ENCODE results near the gene TBX10. TPM values are rescaled to one million over a fixed set of nuclear protein-coding genes. Genes with fewer than 3 reads are reported as not detected.
"Not testable (repeated sequence)": the region's sequence is repeated elsewhere in the genome, so short reads cannot be mapped to it uniquely, and the experiment has no call there.

Gene TBX10
- not detected in 2 replicates for total RNA-seq (2014; rRNA removed; shearing (Covaris generic))

GRCh38 chr11:67639438-67639859, at the start of gene TBX10:
TBX10 (minus strand) TSS chr11:67639763; CDS start chr11:67639472, 291 bp downstream.
- DNase-seq (ENCODE audit: low spot score), result no peak

DNA sequence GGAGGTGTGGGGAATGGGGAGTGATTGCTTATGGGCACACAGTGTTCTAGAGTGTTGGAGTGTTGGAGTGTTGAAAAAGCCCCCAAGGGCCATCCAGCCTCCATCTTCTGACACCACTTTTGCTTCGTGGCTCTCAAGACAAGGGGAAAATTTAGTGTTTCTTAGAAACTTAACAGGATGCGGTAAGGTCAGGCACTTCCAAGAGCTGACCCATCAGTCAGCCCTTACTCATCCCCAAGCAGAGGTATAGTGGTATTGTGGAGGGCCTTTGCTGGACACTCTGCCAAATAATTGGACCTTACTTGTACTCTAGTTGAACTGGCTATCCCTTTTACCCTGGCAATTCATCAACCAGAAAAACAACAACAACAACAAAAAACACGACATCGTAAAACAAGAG, 49.6 kb upstream of the TBX10 start:
- no peak for DNase-seq (ENCODE audit: low spot score)

DNA sequence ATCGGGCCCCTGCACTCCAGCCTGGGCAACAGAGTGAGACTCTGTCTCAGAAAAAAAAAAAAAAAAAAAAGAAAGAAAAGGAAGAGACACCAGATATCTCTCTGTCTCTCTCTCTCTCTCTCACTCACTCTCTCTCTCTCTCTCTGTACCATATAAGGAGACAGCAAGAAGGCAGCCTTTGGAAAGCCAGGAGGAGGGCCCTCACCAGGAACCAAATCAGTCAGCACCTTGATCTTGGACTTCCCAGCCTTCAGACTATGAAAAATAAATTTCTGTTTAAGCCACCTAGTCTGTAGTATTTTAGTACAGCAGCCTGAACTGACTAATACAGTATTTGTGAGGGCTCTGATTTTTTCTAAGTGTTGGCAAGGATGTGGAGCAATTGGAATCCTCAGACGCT, 48.4 kb upstream of the TBX10 start:
- no peak for DNase-seq (ENCODE audit: low spot score)

DNA sequence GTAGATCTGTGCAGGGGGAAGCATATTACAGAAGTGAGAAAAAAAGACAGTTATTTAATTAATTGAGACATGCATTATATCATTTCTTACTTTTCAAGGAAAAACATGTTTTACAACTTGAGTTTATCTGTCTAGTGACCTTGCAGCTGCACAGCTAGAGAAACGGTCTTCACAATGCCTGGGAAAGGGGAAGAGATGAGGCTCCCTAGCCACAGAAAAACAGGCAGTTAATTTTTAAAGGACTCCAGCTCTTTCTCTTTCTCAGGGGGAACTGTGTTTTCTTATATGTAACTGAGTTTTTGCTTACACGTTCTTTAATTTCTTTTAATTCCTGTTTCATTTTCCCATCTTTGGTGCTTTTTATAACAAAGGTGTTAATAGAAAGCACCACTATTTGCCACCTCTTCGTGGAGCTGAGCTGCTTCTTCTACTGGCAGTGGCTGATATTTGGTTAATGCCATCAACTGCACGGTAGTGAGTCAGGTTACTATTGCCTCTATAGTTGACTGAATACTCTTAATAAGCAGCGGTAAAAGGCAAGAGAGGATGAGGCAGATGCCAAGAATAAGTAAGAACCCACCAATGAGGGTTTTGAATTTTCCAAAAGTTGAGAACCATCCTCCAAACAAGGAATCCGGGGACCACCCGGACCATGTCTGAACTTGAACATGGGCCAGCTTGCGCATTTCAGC, 46.2 kb upstream of the TBX10 start:
- not testable (repeated sequence) for DNase-seq (ENCODE audit: low spot score)

GRCh38 chr11:67682126-67683034, 42.8 kb upstream of the TBX10 start:
- not testable (repeated sequence) for DNase-seq (ENCODE audit: low spot score)

- no peak for DNase-seq (ENCODE audit: low spot score)
These were observed 41.3 kb upstream of the TBX10 start for GRCh38 chr11:67680696-67681470.

DNA sequence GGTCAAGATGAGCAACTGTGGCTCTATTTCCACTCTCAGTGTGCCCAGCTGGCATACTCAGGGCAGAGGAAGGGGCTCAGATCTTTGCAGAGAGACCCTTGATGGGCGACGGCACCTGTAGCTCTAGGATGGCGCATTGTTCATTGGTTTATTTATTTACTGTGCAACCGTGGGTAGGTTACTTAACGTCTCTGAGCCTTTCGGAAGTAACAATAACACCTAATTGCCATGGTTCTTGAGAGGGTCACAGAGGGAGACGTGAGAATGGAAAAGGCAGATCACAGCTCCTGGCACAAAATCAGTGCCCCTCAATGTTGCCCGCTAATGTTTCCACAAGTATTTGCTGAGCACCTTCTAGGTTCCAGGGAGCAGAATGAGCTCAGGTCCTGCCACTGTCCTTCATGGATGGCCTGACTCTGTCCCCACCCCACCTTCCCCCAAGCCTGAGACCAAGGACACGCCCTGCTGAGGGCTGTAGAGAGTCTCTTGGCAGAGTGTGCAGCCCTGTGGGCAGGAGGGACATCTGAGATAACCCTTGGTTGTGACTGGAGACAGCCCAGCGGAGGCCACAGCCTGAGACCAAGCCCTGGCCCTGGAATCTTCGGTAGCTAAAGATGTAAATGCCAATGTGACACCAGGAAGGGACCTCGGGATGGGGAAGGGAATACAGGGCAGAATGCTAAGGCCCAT, 35.6 kb upstream of the TBX10 start:
- no peak for DNase-seq (ENCODE audit: low spot score)

DNA sequence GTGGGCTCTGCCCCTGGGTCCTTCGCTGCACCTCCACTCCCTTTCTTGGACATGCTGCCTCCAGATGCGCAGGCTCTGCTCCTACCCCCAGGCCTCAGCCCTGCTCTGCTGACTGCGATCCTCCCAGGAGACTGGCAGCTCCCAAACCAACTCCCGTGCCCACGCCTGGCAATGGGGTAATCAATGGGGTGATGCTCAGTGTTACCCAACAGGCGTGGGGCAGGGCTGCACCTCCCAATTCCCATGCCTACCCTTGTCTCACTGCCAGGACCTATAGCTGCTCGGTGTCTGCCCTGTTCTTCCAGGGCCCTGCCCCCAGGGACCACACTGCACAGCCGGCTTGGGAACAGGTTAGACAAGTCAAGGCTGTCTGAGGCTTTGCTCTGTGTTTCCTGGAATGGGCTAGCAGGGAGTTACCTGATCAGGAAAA, 34.9 kb upstream of the TBX10 start, which contains the start of gene ALDH3B2:
Gene ALDH3B2 (minus strand): TSS at position 182 of the 430 bp plus-strand sequence. CDS start 7,688 bp downstream, outside the sequence.
- no peak for DNase-seq (ENCODE audit: low spot score)

DNA sequence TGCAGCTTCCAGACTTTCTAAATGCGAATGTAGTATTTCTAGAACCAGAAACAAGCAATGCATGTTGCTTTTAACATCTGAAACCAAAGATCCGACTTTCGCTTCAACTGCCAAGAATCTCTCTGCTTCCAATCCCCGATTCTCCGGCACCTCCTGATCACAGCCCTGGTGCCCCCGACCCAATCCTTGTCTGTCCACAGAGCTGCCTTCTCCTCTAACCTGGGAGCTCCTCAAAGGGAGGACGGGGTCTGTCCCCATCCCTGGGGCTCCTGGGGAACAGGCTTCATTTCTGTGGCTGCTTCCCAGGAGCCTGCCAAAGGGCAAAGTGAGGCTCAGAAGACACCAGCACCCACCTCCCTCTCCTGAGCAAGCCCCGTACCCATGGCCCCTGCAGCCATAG, 34.3 kb upstream of the TBX10 start:
- DNase-seq (ENCODE audit: low spot score), result no peak

GRCh38 chr11:67673358-67673757, 33.8 kb upstream of the TBX10 start:
- no peak for DNase-seq (ENCODE audit: low spot score)

GRCh38 chr11:67671211-67671520, 31.6 kb upstream of the TBX10 start:
- no peak for DNase-seq (ENCODE audit: low spot score)

DNA sequence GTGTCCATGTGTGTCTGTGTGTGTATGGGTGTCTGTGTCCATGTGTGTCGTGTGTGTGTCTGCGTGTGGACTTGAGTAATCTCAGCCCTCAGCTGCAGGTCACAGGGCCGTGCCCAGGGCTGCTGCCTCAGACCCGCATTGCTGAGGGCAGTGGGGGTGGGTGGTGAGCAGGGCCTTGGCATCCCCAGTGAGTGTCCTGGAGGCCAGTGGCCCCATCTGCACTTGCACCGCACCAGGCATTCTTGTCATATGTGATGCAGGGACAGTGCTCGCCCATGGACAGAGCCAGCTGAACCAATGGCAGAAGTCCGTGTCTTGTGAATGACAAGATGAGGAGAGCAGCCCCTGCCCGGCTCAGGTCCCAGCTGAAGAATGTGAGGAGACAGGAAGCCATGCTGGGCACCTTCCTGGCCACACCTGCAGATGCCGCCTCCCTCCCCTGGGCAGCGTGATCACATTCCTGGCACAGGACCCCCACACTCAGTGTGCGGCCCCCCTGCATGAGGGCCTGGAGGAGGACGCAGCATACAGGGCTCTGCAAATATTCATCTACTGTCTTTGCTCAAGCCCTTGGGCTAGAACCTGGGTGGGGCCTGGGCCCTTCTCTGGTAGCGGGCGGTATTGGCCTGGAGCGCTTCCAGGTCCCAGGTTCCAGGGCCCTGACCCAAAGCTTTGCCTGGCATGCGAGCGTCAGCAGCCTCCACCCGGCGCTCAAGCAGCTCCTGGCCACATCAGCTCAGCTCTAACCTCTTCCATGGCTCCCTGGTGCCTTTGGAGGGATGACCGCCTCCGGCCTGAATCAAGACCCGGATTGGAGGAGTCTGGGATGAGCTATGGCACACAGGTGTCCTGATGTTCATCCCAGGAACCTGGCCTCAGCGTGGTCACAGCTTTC, 31.0 kb upstream of the TBX10 start:
- no peak for DNase-seq (ENCODE audit: low spot score)

- DNase-seq (ENCODE audit: low spot score), result no peak
These were observed 28.6 kb upstream of the TBX10 start for GRCh38 chr11:67668192-67668551.

- no peak for DNase-seq (ENCODE audit: low spot score)
These were observed 28.1 kb upstream of the TBX10 start for GRCh38 chr11:67667490-67668191.

DNA sequence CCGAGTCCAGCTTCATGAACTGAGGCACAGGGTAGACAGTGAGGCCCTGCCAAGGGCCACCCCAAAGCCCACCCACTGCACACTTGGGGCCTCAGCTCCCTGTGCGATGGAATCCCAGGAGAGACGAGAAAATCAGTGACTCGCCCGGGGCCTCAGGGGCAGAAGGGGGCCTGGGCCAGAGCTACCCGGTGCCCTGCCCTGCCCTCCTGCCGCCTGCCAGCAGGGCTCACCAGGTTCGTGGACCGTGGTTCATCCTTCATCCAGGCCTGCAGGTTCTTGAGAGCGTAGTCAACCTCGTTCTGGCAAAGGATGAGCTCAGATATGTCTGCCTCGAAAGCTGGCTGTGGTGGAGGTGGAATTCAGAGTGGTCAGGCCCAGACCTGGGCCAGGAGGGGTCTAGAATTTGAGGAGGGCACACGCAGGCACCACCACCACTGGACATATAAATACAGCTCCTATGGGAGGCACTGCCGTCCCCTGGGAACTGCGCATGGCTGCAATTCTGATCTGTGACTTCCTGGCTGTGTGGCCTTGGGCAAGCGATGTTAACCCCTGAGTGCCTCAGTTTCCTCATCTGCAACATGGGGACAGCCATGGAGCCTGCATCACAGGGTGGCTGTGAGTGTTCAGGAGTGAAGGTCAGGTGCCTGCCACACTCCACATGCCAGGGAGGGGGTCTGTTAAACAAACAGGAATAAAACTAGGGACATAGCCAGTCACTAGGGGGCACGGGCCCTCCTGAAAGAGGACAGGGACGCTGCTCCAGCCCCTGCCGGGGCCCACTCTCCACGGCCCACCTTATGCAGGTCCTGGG, 27.3 kb upstream of the TBX10 start:
- DNase-seq (ENCODE audit: low spot score), result no peak

DNA sequence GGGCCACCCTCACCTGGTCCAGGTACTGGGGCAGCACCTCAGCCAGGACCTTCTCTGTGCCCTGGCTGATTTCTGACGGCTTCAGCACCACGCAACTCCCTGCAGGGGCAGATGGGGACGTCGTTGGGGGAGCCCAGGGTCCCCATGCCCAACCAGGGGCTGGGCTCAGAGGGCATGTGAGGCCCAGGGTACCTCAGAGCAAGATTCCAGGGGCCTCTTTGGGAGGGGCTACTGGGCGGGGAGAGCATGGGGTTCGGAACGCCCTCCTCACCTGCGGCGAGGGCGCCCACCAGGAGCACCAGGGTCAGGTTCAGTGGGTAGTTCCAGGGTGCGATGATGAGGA, 26.7 kb upstream of the TBX10 start:
- DNase-seq (ENCODE audit: low spot score), result no peak

GRCh38 chr11:67665541-67666302, 26.2 kb upstream of the TBX10 start:
- DNase-seq (ENCODE audit: low spot score), result no peak
